ENCODE results near the gene EIF2B1.

The EIF2B1 gene

DNA sequence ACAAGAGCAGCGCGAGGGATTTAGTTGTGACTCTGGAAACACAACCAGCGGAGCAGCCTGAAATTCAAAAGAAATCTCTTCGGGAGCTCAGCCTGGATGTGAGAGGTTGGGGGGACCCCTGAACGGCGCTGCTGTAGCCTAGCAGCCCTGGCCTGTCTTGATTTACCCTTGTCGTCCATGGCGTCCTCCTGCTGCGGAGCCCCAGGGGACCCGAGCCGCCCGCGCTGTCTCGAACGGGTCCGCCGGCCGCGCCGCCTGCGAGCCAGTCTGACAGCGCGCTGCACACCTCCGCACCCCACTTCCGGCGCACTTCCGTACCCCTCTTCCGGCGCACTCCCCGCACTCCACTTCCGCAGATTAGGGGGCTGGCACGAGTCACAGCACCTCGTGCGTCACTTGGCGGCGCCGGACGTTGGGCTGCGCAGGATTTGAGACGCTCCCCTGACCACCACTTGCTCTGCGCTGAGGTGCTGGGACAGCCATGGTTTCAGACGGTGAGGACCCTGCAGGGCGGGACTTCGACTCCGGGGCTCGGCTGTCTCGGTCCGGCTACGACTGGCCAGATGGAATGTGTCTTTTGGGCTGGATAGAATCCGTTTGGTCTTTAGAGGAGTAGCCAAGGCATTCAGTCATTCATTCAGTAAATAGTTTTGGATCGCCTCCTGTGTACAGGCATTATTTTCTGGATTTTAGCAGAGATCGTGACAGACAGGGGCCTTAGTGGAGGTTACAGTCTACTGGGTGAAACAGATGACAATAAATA, at the start of gene EIF2B1, which contains the start of gene GTF2H3:
Gene EIF2B1 (minus strand): TSS at position 308 of the 763 bp plus-strand sequence. CDS start 129 bp downstream, at position 179.
Gene GTF2H3 (plus strand): TSS at position 451 of the 763 bp plus-strand sequence. CDS start 31 bp downstream, at position 482.
- peak; percentile 97 for DNase-seq (ENCODE audit: low read depth)

DNA sequence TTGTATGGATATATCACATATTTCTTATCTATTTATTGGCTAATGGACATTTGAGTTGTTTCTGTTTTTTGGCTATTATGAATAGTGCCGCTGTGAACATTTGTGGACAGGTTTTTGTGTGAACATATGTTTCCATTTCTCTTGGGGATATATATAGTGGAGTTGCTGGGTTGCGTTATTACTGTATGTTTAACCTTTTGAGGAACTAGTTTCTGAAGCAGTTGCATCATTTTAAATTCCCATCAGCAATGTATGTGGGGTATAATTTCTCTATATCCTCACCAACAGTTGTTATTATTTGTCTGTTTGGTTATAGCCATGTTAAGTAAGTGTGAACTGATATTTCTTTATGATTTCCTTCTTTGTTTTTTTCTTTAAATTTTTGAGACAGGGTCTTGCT, 48.1 kb upstream of the EIF2B1 start:
- DNase-seq (ENCODE audit: low read depth) = no peak

DNA sequence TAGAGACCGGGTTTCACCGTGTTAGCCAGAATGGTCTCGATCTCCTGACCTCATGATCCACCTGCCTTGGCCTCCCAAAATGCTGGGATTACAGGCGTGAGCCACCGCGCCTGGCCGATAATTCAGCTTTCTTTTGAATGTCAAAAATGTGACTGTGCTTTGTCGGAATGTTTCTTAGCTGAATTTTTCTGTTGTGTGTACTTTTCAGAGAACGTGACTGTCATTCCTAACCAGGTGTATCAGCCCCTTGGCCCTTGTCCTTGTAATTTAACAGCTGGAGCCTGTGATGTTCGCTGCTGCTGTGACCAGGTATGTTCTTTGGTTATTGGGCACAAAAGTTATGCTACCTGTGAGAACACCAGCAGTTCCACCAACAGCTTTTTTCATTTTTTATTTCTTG, 45.5 kb upstream of the EIF2B1 start:
- no peak for DNase-seq (ENCODE audit: low read depth)

DNA sequence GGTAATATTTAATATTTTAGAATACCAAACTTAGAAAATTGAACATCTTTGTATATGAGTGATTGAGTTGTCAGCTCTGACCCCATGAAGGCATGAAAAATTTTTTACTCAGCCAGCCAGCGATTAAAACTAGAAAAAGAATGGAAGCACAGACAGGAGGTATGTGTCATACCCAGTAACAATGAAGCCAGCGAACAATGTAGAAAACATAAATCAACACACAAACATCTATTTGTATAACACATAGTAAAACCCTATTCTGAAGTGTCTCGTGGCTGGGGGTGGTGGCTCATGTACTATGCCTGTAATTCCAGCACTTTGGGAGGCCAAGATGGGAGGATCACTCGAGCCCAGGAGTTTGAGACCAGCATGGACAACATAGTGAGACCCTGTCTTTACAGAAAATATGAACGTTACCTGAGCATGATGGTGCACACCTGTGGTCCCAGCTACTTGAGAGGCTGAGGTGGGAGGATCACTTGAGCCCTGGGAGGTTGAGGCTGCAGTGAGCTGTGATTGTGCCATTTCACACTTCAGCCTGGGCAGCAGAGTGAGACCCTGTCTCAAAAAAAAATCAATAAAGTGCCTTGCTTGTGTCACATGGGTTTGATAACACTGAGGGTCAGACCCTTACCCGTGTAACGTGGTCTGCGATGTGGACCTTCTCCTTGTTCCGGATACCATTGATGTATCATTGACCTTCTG, 43.3 kb upstream of the EIF2B1 start:
- DNase-seq (ENCODE audit: low read depth) = no peak

DNA sequence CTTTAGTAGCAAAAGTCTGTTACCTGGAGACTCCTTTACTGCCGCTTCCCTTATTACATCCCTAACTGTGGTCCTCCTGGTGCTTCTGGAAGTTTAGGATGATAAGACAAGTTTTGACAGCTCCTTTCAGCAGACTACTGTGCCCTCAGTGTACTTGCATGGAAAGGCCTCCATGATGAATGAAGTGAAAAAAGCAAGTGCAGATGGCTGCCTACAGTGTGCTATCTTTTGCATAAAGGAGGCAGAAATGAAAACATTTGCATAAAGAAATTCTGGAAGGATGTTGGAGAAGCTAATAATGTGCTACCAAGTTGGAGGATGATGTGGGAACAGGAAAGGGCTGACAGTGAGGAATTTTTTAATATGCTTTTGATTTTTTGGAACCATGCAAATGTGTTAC, 42.0 kb upstream of the EIF2B1 start:
- DNase-seq (ENCODE audit: low read depth) = no peak

DNA sequence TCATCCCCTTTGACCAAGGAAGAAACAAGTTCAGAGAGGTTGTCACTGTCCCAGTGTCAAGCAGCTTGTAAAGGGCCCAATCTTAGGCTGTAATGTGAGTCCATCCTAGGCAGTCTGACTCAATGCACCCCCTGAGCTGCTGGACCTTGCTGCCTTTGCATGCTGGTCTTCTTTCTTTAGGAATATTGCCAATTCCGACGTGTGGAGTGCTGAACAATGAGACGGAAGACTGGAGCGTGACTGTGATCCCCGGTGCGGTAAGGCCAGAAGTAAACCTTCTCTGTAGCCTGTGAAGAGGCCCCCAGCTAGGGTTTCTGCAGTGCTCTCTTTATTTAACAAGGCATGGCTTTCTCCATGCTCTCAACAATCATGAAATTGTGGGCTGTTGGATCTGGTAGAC, 38.4 kb upstream of the EIF2B1 start:
- no peak for DNase-seq (ENCODE audit: low read depth)

DNA sequence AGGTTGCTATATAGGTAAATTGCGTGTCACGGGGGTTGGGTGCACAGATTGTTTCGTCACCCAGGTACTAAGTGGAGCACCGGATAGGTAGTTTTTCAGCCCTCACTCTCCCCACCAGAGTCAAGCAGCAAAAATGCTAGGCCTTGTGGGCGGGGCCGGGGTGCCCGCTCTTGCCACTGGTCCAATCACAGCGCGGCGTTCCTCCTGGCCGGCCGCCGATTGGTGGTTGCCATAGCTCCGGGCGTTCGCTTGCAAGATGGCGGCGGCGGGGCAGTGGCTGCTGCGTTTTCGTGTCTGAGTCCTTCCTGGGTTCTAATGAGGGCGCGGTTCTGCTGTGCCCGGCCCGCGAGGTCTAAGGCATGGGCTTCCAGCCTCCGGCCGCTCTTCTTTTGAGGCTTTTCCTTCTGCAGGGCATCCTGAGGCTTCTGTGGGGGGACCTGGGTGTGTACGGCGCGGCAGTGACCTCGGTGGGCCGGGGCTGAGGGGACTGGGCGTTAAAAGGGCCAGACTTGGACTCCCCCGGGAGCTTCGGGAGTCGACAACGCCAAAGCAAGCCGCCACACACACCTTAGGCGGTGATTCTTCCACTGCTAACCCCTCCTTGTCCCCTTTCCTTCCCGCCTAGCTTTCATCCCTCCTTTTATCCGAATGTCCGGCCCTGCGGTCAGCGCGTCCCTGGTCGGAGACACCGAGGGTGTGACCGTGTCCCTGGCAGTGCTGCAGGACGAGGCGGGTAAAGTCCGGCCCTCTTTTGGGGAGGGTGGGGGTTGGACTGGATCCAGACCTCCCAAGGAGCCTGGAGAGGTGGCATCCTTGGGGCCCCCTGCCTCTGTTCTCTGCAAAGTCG, 37.6 kb upstream of the EIF2B1 start, which contains the start of gene TCTN2:
Gene TCTN2 (plus strand): TSS at position 232 of the 847 bp plus-strand sequence. CDS start 128 bp downstream, at position 360.
- peak; percentile 90 for DNase-seq (ENCODE audit: low read depth)

DNA sequence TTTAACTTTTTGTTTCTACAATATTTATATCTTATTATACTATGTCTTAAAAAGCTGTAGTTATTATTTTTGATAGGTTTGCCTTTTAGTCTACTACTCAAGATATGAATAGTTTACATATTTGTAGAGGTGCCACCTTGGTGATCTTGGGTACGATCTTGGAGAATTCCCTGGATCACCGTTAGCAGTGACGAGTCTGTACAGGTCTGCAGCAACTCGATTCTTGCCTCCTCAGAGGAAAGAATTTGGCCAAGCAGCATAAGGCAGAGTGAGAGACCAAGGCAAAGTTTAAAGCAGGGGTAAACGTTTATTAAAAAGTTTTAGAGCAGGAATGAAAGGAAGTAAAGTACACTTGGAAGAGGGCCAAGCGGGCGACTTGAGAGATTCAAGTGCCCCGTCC, 34.3 kb upstream of the EIF2B1 start:
- DNase-seq (ENCODE audit: low read depth) = no peak

DNA sequence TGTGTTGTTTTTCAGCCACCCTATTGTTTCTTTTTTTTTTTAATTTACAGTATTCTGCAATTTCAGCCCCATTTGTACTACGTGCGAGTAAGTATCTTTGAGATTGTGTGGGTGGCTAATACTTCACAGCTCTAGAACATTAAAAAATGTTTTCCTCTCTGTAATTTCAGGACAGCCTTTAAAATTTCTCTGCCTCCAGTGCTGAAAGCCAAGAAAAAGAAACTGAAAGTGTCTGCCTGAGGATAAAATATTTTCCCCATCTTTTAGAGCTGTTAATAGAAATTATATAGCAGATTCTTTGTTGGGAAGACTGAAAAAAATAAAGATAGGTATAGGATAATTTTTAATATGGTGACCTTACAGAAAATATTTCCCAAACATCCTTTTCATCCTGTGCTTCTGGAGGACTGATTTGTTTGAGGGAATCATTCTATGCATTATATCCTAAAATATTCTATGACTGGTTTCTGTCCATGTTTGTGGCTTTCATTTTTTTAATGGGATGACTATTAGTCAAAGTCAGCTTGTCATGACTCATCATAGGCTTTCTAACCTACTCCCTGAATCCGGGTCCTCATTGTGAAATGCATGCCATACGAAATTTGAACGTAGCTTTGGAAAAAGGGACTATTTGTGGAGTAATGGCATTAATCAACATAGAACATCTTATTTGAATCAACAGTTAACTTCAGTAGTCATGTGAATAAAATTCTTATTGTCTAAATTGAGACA, 26.7 kb upstream of the EIF2B1 start:
- no peak for DNase-seq (ENCODE audit: low read depth)

DNA sequence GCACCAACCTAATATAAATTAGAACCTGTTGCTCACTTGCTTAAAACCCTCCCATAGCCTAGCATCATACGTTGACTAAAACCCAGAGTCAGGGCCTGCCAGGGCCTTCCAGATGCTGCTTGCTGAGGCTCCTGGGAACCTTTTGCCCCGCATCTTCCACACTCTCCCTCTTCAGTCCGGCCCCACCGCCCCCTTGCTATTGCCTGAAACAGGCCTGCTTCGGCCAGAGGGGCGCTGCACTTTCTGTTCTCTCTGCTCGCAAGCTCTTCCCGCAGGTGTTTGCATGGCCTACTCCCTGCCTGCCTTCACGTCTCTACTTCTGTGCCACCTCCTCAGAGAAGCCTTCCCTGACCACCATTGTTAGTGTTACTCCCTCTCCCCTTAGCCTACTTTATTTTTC, 23.7 kb upstream of the EIF2B1 start:
- no peak for DNase-seq (ENCODE audit: low read depth)

DNA sequence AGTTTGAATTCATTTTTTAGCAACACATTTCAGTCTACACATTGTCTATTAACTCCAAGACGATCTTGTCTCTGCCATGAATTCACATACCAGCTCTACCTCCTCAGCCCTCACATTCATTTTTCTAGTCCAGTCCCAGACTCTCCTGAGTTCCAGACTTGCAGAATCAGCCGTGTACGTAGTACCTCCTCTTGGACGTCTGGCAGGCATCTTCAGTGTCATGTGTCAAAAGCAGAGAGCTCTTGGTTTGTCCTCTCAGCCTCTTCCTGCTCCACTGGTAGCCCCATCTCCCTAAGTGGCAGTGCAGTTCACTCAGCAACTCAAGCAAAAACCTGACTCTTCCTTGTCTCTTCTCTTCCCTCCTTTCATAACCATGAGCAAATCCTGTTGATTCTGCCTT, 22.9 kb upstream of the EIF2B1 start:
- DNase-seq (ENCODE audit: low read depth) = no peak

DNA sequence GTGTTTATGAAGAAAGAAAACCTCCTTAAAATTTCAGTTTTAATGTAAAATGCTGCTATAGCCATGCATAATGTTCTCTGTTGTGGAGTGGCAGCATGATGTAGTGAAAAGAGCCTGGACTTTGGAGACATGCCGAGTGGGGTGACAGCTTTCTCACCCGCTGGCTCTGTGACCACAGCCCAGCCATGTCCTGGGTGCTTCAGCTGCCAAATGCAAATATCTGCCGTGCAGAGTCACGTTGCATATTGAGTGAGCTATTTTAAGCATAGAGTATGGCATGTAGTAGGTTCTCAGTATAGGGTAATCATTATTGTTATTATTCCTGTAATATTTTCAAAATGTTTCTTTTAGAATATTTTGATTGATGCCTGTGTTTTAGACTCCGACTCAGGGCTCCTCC, 21.9 kb upstream of the EIF2B1 start:
- DNase-seq (ENCODE audit: low read depth) = no peak

DNA sequence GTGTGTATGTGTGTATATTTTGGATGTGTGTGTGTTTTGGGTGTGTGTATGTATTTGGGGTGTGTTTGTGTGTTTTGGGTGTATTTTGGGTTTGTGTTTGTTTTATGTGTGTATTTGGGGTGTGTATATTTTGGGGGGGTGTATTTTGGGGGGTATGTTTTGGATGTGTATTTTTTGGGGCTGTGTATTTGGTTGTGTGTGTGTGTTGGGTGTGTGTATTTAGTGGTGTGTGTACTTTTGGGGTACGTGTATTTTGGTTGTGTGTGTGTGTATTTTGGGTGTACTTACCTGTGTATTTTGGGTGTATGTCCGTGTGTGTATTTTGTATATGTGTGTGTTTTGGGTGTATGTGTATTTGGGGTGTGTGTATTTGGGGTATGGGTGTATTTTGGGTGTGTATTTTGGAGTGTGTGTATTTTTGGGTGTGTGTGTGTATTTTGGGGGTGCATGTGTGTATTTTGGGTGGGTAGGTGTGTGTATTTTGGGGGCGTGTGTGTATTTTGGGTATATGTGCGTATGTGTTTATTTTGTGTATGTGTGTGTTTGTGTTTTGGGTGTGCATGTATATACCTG, 20.7 kb upstream of the EIF2B1 start:
- no peak for DNase-seq (ENCODE audit: low read depth)

DNA sequence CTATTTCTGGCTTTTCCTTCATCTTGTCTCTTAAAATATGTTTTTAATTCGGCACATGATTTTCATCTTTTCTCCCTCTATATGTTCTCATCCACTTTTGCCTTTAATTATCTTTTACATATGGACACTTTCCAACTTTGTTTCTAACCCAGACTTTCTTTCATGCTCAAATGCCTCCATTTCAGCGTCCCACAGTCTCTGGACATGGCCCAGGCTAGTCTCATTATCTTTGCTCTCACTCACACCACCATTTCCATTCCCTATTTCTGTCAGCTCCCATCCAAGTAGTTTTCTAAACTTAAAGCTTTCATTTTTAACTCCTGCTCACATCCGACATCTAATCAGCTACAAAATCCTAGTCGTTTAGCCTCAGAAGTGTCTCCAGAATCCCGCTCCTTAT, 14.9 kb upstream of the EIF2B1 start:
- no peak for DNase-seq (ENCODE audit: low read depth)

DNA sequence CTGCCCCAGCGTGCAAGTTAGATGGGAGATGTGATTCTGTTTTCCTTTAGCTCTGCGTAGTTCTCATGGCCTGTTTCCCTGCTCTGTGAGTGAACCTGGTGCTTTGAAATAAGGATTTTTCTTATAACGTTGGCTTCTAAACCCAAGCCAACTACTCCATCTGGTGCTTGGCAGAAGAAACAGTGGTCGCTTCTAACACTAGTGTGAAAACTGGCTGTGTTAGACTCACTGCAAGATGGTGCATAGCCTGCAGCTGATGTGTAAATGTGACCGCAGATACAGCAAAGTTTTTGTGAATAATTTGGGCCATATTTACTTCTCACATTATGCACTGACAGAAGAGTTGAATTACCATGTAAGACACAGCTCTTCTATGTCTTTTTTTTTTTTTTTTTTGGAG, 12.4 kb upstream of the EIF2B1 start:
- no peak for DNase-seq (ENCODE audit: low read depth)

DNA sequence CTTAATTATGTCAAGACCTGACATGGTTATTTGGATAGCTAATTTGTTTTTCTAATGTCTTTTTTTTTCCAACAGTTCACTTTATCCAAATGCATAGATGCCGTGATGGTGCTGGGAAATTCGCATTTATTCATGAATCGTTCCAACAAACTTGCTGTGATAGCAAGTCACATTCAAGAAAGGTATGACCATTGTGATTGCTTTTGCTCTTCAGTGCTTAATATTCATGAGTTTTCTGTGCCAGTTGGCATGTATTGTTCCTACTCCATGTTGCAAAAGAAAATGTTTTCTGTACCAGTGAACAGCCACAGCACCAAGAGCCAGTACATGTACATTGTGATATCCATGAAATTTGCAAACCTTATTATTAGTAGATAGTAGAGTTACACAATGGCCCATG, 11.9 kb upstream of the EIF2B1 start:
- no peak for DNase-seq (ENCODE audit: low read depth)

DNA sequence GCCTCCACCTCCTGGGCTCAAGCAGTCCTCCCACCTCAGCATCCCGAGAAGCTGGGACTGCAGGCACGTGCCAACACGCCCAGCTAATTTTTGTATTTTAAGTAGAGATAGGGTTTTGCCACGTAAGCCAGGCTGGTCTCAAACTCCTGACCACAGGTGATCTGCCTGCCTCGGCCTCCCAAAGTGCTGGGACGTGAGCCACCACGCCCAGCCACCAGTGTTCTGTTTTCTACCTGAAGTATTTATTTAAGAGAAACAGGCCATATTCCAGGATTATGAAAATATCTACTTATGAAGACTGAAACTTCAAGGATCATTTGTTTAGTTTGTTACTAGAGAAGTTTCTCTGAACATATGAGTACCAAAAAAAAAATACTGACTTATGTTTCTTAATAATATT, 10.4 kb upstream of the EIF2B1 start:
- DNase-seq (ENCODE audit: low read depth) = no peak

DNA sequence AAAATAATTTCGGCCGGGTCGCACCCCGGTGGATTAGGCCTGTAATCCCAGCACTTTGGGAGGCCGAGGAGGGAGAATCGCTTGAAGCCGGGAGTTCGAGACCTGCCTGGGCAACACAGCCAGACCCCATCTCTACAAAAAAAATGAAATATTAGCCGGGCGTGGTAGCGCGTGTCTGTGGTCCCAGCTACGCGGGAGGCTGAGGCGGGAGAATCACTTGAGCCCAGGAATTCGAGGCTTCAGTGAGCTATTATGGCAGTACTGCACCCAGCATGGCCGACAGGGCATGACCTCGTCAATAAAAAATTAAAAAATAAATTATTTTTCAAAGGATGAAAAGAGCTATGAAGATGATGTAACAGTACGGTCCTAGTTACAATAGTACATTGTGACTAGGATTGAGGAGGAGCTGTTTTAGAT, 666 bp upstream of the EIF2B1 start:
- DNase-seq (ENCODE audit: low read depth) = no peak

DNA sequence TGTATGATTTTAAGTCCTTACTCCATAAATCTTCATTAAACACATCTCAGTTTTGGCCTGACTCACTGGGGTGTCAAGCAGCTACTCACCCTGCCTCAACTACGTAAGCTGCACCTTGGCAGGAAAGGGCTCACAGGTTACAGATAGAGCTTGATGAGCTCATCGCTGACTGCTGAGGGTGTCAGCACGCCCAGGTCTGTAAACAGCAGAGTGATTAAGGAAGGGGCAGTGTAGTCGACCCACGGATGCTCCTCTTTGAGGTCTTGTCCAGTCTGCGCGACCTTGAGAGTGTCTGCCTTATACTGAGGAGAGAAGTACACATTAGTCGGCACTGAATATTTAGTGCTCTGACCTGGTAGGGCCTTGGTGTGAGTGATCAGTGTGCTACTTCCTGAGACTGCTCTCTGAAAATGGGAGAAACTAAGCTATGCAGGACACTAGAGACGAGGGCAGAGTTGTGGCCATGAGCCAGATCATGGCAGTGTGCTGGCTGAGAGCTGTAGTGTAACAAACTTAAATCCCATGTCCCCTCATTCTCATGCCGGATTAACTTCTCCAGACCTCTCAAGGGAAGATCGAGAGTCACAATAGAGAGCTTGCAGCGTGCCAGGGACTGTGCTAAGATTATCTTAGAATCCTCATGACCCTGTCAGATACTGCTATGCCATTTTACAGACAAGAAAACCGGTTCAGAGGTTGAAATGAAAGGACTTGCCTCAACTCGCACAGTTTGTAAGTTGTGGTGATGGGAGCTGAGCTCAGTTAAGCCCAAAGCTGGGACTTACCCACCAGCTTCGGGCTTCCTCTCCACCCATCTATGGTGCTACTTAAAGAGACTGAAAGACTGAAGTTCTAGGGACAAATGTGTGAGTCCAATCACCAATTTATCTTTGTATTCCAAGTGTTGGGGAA, 11.6 kb downstream of the EIF2B1 start:
- no peak for DNase-seq (ENCODE audit: low read depth)

DNA sequence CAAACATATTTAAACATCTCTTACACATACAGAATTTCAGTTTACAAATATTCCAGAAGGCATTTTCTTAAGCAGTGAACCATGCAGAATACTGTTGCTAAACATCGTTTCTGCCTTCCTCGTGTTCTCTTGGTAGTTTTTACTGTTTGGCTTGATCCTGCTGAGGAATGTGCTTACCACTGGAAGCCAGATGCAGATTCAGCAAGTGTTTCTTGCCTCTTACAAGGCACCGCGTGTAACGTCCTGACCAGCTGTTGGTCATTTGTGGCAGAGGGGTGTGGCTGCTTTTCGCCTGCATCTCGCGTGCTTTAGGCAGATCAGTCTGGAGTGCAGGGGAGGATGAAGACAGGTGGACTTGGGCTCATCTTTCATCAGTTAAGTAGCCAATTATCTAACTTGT, 12.4 kb downstream of the EIF2B1 start:
- DNase-seq (ENCODE audit: low read depth) = no peak

Measured in stimulated activated CD8-positive, alpha-beta memory T cell treated with anti-CD3 and anti-CD28 coated beads, Interleukin-7, amount 100 ng/mL, for 24 hours (primary cell).